ENCODE measurements around the gene STK24.

STK24 gene

DNA sequence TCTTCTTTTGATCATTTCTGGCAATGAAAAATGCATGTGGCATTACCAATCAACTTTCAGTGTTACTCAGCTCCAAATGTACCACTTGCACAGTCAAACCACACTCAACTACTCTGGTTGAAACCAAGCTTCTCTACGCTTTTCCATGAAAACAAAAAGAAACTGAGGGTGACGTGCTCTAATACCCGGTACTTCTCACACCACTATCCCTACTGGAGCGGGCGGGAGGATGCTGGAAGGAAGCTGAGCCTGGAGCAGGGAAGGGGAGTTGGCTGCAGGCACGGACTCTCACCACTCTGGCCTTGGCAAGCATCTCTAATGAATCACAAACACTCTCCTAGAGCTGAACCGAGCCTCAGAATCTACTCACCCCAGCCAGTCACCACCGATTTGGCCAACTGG is 48.2 kb downstream of the STK24 start:
- TF ChIP-seq, protein P1, sequence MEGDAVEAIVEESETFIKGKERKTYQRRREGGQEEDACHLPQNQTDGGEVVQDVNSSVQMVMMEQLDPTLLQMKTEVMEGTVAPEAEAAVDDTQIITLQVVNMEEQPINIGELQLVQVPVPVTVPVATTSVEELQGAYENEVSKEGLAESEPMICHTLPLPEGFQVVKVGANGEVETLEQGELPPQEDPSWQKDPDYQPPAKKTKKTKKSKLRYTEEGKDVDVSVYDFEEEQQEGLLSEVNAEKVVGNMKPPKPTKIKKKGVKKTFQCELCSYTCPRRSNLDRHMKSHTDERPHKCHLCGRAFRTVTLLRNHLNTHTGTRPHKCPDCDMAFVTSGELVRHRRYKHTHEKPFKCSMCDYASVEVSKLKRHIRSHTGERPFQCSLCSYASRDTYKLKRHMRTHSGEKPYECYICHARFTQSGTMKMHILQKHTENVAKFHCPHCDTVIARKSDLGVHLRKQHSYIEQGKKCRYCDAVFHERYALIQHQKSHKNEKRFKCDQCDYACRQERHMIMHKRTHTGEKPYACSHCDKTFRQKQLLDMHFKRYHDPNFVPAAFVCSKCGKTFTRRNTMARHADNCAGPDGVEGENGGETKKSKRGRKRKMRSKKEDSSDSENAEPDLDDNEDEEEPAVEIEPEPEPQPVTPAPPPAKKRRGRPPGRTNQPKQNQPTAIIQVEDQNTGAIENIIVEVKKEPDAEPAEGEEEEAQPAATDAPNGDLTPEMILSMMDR (IDR thresholded peaks at IDR 0.05), result no peak
- Histone ChIP-seq H3K9me3 (no peaks in the 10 kb centered on the region), H3K27me3 (no peaks in the 10 kb centered on the region), H3K4me1 (ENCODE audit: control insufficient read depth in 1 of 2, insufficient read depth in 1 of 2, low read depth in 1 of 2, low read length in 1 of 2) (peaks cover 0 to 8% of the 10 kb centered on the region in 2 experiments), H3K27ac (no peak overlapping the region), H3K36me3 (no peaks in the 10 kb centered on the region), H3K4me3 (ENCODE audit: low read depth in 1 of 2, low read length in 1 of 2) (no peak overlapping the region)

DNA sequence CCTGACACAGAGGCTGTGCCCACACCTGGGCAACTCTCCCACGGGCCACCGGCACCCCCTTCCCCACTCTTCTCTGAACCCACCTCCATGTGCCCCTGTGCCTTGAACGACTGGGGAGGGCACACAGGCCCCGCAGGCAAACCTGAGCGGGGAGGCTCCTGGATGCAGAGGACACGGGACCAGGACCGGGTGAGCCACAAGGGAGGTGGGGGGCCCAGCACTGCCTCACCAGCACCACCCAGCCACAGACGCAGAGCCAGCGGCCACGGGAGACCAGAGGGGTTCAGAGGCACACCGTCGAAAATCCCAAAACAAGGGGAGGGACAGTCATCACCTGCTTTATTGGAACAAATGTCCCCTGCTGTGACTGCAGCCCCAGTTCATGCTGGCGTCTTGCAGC is 49.4 kb downstream of the STK24 start:
- Histone ChIP-seq H3K27me3 (no peaks in the 10 kb centered on the region), H3K27ac (no peak overlapping the region), H3K4me3 (ENCODE audit: low read depth in 1 of 2, low read length in 1 of 2) (no peak overlapping the region), H3K36me3 (no peaks in the 10 kb centered on the region), H3K4me1 (ENCODE audit: control insufficient read depth in 1 of 2, insufficient read depth in 1 of 2, low read depth in 1 of 2, low read length in 1 of 2) (peaks cover 0 to 8% of the 10 kb centered on the region in 2 experiments), H3K9me3 (no peaks in the 10 kb centered on the region)
- TF ChIP-seq, protein P1 (IDR thresholded peaks at IDR 0.05), result no peak

DNA sequence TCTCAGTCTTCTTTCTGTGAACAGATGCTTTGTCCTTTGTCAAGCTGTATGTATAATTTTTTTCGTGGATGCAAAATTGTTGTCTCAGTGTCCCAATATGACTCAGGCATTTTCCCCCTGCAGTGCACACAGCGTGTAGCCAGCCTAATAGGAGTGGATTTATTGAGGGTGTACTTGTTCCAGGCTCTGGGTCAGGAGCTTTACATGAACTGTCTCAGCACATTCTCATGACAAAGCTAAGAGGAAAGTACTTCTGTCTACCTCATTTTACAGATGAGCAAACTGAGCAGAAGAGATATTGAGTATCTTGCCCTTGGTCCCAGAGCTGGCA is 50.8 kb downstream of the STK24 start:
- H3K4me3 ChIP-seq (ENCODE audit: low read depth in 1 of 2, low read length in 1 of 2), result no peak overlapping the region
- peaks cover 0 to 8% of the 10 kb centered on the region in 2 experiments for H3K4me1 ChIP-seq (ENCODE audit: control insufficient read depth in 1 of 2, insufficient read depth in 1 of 2, low read depth in 1 of 2, low read length in 1 of 2)
- H3K27ac ChIP-seq, result no peak overlapping the region
- no peaks in the 10 kb centered on the region for H3K9me3 ChIP-seq
- TF ChIP-seq, protein P1 (IDR thresholded peaks at IDR 0.05), result no peak
- H3K36me3 ChIP-seq, result no peaks in the 10 kb centered on the region
- no peaks in the 10 kb centered on the region for H3K27me3 ChIP-seq

DNA sequence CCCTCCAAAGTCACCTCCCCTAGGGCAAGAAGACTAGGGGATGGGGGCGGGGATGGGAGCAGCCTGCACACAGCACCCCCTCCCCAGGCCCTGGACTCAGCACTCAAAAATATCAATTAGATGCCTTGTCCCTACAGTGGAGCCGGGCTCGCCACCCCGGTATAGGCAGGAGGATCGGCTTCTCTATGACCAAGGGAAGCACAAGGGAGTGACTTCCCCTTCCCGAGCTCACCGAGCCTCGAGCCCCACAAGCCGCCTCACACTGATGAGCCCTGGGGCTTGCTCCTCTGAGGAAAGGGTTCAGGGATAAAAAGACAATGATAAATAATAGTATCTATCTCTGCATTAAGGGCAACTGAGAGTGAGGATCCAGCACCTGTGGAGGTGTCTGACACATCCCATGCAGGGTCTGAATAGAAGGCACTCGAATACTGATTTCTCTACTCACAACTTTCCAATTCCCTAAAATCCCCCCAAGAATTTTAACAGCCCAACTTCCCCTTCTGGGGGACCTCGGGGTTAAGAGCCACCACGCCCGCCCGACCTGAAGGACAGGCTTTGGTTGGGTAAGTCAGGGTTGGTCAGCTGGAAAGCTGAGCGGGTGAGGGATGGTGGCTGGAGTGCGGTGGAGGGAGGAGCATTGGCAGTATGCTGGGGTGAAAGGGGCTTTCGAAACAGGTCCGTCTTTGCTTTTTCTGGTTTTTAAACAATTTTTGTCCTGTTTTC is 51.3 kb downstream of the STK24 start:
- H3K4me3 ChIP-seq (ENCODE audit: low read depth in 1 of 2, low read length in 1 of 2), result no peak overlapping the region
- peak overlapping the region; percentile 2 for H3K27ac ChIP-seq
- TF ChIP-seq, protein P1 (IDR thresholded peaks at IDR 0.05), result no peak
- H3K9me3 ChIP-seq, result no peaks in the 10 kb centered on the region
- no peaks in the 10 kb centered on the region for H3K36me3 ChIP-seq
- H3K27me3 ChIP-seq, result no peaks in the 10 kb centered on the region
- H3K4me1 ChIP-seq (ENCODE audit: control insufficient read depth in 1 of 2, insufficient read depth in 1 of 2, low read depth in 1 of 2, low read length in 1 of 2), result peaks cover 0 to 8% of the 10 kb centered on the region in 2 experiments

DNA sequence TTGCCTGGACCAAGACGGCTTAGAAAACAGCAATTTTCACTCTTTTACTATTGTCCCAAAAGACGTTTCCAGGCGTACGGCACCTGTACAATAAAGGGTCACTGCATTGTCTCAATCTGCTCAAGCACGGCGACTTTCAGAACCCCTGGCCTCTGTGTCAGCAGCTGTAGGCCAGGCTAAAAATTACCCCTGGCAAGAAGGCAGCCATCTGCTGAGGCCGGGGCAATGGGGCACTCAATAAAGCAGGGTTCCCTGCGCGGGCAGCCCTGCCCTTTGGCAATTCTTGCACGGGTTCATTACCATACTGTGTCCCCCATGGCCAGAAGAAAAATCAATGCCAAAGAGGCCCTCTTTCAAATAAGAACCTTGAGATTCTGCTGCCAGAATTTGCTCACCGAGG is 52.1 kb downstream of the STK24 start:
- H3K36me3 ChIP-seq, result no peaks in the 10 kb centered on the region

More for the DNA sequence above, 52.1 kb downstream of the STK24 start:
- H3K4me3 ChIP-seq (ENCODE audit: low read depth in 1 of 2, low read length in 1 of 2), result no peak overlapping the region
- no peak overlapping the region for H3K27ac ChIP-seq
- TF ChIP-seq, protein P1 (IDR thresholded peaks at IDR 0.05), result no peak
- H3K4me1 ChIP-seq (ENCODE audit: control insufficient read depth in 1 of 2, insufficient read depth in 1 of 2, low read depth in 1 of 2, low read length in 1 of 2), result peaks cover 0 to 8% of the 10 kb centered on the region in 2 experiments
- H3K9me3 ChIP-seq, result no peaks in the 10 kb centered on the region
- no peaks in the 10 kb centered on the region for H3K27me3 ChIP-seq
